ENCODE results near the gene SALL1.

Gene SALL1

GRCh38 chr16:51109173-51109572 is 41.9 kb downstream of the SALL1 start:
- Histone ChIP-seq H3K9me3 (ENCODE audit: severe bottlenecking) (no peaks in the 10 kb centered on the region), H3K27me3 (ENCODE audit: insufficient read depth, poor library complexity, severe bottlenecking) (peaks cover 41% of the 10 kb centered on the region), H3K27ac (ENCODE audit: poor library complexity, severe bottlenecking) (no peak overlapping the region), H3K36me3 (ENCODE audit: low read depth) (no peaks in the 10 kb centered on the region), H3K4me3 (ENCODE audit: severe bottlenecking) (no peak overlapping the region), H3K4me1 (ENCODE audit: insufficient read depth, poor library complexity, severe bottlenecking) (no peaks in the 10 kb centered on the region)
- no peak for DNase-seq (ENCODE audit: low spot score)
- ATAC-seq (ENCODE audit: low read depth) = no peak
- no peak for TF ChIP-seq CTCF (IDR thresholded peaks at IDR 0.05; ENCODE audit: poor library complexity, severe bottlenecking)

GRCh38 chr16:51107742-51108141 is 43.3 kb downstream of the SALL1 start:
- no peaks in the 10 kb centered on the region for H3K36me3 ChIP-seq (ENCODE audit: low read depth)
- H3K4me3 ChIP-seq (ENCODE audit: severe bottlenecking) = no peak overlapping the region
- H3K27ac ChIP-seq (ENCODE audit: poor library complexity, severe bottlenecking) = no peak overlapping the region
- no peak for ATAC-seq (ENCODE audit: low read depth)
- no peaks in the 10 kb centered on the region for H3K4me1 ChIP-seq (ENCODE audit: insufficient read depth, poor library complexity, severe bottlenecking)
- no peaks in the 10 kb centered on the region for H3K9me3 ChIP-seq (ENCODE audit: severe bottlenecking)
- peaks cover 27% of the 10 kb centered on the region for H3K27me3 ChIP-seq (ENCODE audit: insufficient read depth, poor library complexity, severe bottlenecking)
- DNase-seq (ENCODE audit: low spot score) = no peak
- no peak for TF ChIP-seq CTCF (IDR thresholded peaks at IDR 0.05; ENCODE audit: poor library complexity, severe bottlenecking)

- no peak overlapping the region for H3K27ac ChIP-seq (ENCODE audit: poor library complexity, severe bottlenecking)
- H3K9me3 ChIP-seq (ENCODE audit: severe bottlenecking) = no peaks in the 10 kb centered on the region
- TF ChIP-seq CTCF (IDR thresholded peaks at IDR 0.05; ENCODE audit: poor library complexity, severe bottlenecking) = no peak
- no peak overlapping the region for H3K4me3 ChIP-seq (ENCODE audit: severe bottlenecking)
- H3K27me3 ChIP-seq (ENCODE audit: insufficient read depth, poor library complexity, severe bottlenecking) = peaks cover 14% of the 10 kb centered on the region
- no peaks in the 10 kb centered on the region for H3K36me3 ChIP-seq (ENCODE audit: low read depth)
- DNase-seq (ENCODE audit: low spot score) (no peak), ATAC-seq (ENCODE audit: low read depth) (no peak)
- no peaks in the 10 kb centered on the region for H3K4me1 ChIP-seq (ENCODE audit: insufficient read depth, poor library complexity, severe bottlenecking)
These were observed 44.5 kb downstream of the SALL1 start for GRCh38 chr16:51106535-51106934.

GRCh38 chr16:51103590-51103989 is 47.5 kb downstream of the SALL1 start:
- DNase-seq (ENCODE audit: low spot score) = no peak
- Histone ChIP-seq H3K27ac (ENCODE audit: poor library complexity, severe bottlenecking) (no peak overlapping the region), H3K36me3 (ENCODE audit: low read depth) (no peaks in the 10 kb centered on the region), H3K4me3 (ENCODE audit: severe bottlenecking) (no peak overlapping the region), H3K27me3 (ENCODE audit: insufficient read depth, poor library complexity, severe bottlenecking) (no peaks in the 10 kb centered on the region), H3K4me1 (ENCODE audit: insufficient read depth, poor library complexity, severe bottlenecking) (no peaks in the 10 kb centered on the region), H3K9me3 (ENCODE audit: severe bottlenecking) (no peaks in the 10 kb centered on the region)
- no peak for ATAC-seq (ENCODE audit: low read depth)
- TF ChIP-seq CTCF (IDR thresholded peaks at IDR 0.05; ENCODE audit: poor library complexity, severe bottlenecking) = no peak

- DNase-seq (ENCODE audit: low spot score) (no peak), ATAC-seq (ENCODE audit: low read depth) (no peak)
- Histone ChIP-seq H3K9me3 (ENCODE audit: severe bottlenecking) (no peaks in the 10 kb centered on the region), H3K4me3 (ENCODE audit: severe bottlenecking) (no peak overlapping the region), H3K27ac (ENCODE audit: poor library complexity, severe bottlenecking) (no peak overlapping the region), H3K36me3 (ENCODE audit: low read depth) (no peaks in the 10 kb centered on the region), H3K4me1 (ENCODE audit: insufficient read depth, poor library complexity, severe bottlenecking) (no peaks in the 10 kb centered on the region), H3K27me3 (ENCODE audit: insufficient read depth, poor library complexity, severe bottlenecking) (peaks cover 7% of the 10 kb centered on the region)
- no peak for TF ChIP-seq CTCF (IDR thresholded peaks at IDR 0.05; ENCODE audit: poor library complexity, severe bottlenecking)
These were observed 53.3 kb downstream of the SALL1 start for GRCh38 chr16:51097729-51098128.

All from RWPE2 (cell line).